GM13977 (cell line): Measurements from ENCODE around the gene FNIP2.
"Not testable (repeated sequence)": the region's sequence is repeated elsewhere in the genome, so short reads cannot be mapped to it uniquely, and the experiment has no call there.

Experiments used
- DNase-seq: peaks from one replicate; pipeline ENCODE4 v3.0.0; 2012; ENCODE audit warnings: low spot score
- in situ Hi-C: fragments of 300-500 bp; cut with MboI; formaldehyde crosslinking; loops from one replicate; pipeline ENCODE4 v1.12.0; 2022; ENCODE audit warnings: low sequenced_read_pairs, low pct_unique_long_range_greater_than_20kb, mixed read lengths, inconsistent platforms; ENCODE audit not compliant: unreplicated experiment
- TF ChIP-seq, protein P1 (sequence below): IDR thresholded peaks from 2 replicates; pipeline ENCODE4 v1.5.1; 2012; ENCODE audit warnings: mild to moderate bottlenecking, control low read depth; ENCODE audit not compliant: insufficient read depth; ENCODE audit errors: extremely low read depth, missing control alignments

The FNIP2 gene

DNA sequence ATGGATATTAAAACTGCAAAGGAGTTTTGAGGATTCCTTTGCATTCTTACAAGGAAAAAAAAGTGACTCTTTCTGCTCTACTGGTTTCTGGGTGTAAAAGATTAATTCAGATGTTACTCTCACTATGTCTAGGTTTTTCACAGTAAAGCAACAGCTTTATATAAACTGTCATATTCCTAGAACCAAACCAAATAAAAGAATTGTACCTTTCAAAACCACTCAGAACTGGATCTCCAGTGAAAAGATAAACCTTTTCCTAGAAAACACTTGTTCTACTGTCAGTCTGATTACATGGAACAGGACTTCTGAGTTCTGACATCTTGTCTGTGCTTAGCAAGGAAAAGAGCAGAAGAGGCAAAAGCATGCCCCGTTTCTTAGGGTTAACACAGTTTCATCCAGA, 40.6 kb upstream of the FNIP2 start:
- no peak for DNase-seq
- in situ Hi-C loops = loop anchor here (25.0 kb wide), 2 partner anchors 459 to 709 kb away; no protein-coding TSS in a partner anchor
- TF ChIP-seq, protein P1, sequence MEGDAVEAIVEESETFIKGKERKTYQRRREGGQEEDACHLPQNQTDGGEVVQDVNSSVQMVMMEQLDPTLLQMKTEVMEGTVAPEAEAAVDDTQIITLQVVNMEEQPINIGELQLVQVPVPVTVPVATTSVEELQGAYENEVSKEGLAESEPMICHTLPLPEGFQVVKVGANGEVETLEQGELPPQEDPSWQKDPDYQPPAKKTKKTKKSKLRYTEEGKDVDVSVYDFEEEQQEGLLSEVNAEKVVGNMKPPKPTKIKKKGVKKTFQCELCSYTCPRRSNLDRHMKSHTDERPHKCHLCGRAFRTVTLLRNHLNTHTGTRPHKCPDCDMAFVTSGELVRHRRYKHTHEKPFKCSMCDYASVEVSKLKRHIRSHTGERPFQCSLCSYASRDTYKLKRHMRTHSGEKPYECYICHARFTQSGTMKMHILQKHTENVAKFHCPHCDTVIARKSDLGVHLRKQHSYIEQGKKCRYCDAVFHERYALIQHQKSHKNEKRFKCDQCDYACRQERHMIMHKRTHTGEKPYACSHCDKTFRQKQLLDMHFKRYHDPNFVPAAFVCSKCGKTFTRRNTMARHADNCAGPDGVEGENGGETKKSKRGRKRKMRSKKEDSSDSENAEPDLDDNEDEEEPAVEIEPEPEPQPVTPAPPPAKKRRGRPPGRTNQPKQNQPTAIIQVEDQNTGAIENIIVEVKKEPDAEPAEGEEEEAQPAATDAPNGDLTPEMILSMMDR = no peak

DNA sequence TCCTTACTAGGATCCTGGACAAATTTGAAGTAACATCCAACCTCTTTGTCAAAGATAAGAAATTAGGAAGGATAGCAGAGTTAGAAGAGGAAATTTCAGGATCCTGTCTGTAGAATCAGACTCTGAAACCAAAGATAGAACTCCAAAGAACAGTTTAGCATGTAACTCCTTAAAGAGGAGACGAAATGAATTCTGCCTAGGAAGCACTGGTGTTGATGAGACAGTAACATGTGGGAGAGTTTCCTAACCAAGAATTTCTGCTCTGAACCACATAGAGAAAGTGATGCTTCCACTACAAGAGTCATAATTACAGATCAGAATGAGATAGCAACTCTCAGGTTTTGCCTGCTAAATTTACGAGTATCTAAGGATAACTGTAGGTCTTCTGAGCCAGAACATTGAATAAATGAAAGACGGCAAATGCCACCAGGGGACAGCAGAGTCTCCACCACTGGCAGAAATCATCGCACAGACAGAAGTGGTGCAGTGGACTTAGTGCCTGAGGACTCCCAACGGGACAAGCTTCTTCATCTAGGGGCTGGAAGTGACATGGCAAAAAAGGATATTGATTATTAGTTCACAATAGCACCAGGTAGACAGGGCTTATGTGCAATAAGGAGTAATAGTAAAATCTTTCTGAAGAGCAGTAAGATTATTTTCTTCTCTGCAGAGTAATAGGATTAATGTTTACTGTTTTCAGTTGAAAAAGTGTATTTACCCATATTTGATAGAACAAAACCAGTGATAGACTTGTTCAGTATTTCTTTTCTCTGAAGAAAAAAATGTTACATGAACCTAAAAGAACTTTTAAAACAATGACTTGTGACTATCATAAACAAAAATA, 38.9 kb upstream of the FNIP2 start:
- peak; percentile 63 for DNase-seq
- TF ChIP-seq, protein P1 = peak; percentile 68
- in situ Hi-C loops = loop anchor here (10.0 to 25.0 kb wide), 3 partner anchors 115 to 707 kb away; no protein-coding TSS in a partner anchor

- TF ChIP-seq, protein P1 = no peak
- in situ Hi-C loops = loop anchor here (10.0 to 25.0 kb wide), 3 partner anchors 106 to 698 kb away; no protein-coding TSS in a partner anchor
- DNase-seq = no peak
Observed at GRCh38 chr4:158738866-158739265, 30.0 kb upstream of the FNIP2 start.

DNA sequence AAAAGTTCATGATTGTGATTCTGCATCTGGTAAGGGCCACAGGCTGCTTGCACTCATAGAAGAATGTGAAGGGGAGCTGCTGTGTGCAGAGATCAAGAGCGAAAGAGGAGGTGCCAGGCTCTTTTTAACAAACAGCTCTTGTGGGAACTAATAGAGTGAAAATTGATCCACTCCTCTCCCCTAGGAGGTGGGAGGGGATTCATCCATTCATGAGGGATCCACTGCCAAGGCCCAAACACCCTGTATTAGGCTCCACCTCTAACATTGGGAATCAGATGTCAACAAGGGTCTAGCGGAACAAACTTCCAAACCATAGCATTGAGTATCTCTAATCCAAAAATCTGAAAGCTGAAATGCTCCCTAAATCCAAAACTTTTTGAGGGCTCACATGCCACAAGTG, 29.2 kb upstream of the FNIP2 start:
- in situ Hi-C loops = loop anchor here (10.0 to 25.0 kb wide), 3 partner anchors 105 to 698 kb away; no protein-coding TSS in a partner anchor
- DNase-seq = no peak
- TF ChIP-seq, protein P1 = no peak

DNA sequence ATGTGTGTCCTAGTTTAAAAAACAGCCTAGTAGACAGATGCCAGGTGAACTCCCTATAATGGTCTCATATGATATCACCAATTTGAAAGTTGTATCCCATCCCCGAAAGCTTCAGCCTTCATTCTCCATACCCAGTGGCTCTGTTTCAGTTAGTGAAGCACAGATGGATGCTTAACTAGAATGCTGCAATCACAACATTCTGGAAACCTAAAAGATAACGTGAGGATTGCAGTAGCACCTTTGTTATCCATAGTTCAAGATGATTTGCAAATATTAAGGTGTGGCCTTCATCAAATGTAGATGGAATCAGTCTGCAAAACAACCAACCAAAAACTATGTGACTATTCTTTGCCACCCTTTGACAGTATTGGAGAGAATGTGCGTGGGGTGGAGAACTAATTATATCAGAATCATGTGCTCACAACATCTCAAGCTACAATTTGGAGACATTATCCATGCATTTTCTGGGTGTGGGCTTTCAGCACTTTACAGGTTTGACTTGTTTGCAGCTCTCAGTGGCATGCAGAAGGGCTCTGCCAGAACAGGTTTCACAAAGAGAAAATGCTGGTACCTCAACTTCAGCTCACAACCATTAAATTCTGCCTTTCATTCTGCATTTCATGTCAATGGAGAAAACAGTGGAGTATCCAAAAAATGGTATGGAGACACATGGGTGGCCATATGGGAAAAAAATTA, 27.4 kb upstream of the FNIP2 start:
- TF ChIP-seq, protein P1 = no peak
- in situ Hi-C loops = loop anchor here (25.0 kb wide), 2 partner anchors 446 to 696 kb away; no protein-coding TSS in a partner anchor
- DNase-seq = no peak

GRCh38 chr4:158746537-158746936, 22.3 kb upstream of the FNIP2 start:
- in situ Hi-C loops = loop anchor here (25.0 kb wide), 2 partner anchors 441 to 691 kb away; no protein-coding TSS in a partner anchor
- DNase-seq = not testable (repeated sequence)

GRCh38 chr4:158750379-158750778, 18.4 kb upstream of the FNIP2 start:
- in situ Hi-C loops = no loop called here
- DNase-seq = no peak
- TF ChIP-seq, protein P1 = no peak
